Muscle of leg (tissue), 11 donors: ENCODE data around the gene RRP1. TPM values are rescaled to one million over a fixed set of nuclear protein-coding genes. Genes with fewer than 3 reads are reported as not detected.

Experiments
- DNase-seq: peaks from one replicate; pipeline ENCODE4 v3.0.0; 2013
- H3K27ac ChIP-seq: one replicate; pipeline ENCODE4 v1.5.1; 2013; ENCODE audit warnings: mild to moderate bottlenecking, low read length, control low read depth
- H3K27me3 ChIP-seq: one replicate; pipeline ENCODE4 v1.6.1; 2013; ENCODE audit warnings: low read length; ENCODE audit not compliant: control insufficient read depth, insufficient read depth
- H3K36me3 ChIP-seq: one replicate; pipeline ENCODE4 v1.6.1; 2013; ENCODE audit warnings: low read length; ENCODE audit not compliant: control insufficient read depth, insufficient read depth
- H3K4me1 ChIP-seq: one replicate; pipeline ENCODE4 v1.6.1; 2013; ENCODE audit warnings: low read length; ENCODE audit not compliant: control insufficient read depth, insufficient read depth
- H3K4me3 ChIP-seq: one replicate; pipeline ENCODE4 v1.5.1; 2013; ENCODE audit warnings: low read length, control low read depth
- H3K9me3 ChIP-seq: replicated peaks from 2 replicates; pipeline ENCODE4 v1.6.1; 2013; ENCODE audit warnings: low read depth, low read length; ENCODE audit not compliant: control insufficient read depth
- WGBS: methylation state at CpG from one replicate; pipeline ENCODE4 v1.1.5; 2013; ENCODE audit warnings: missing lambda C conversion rate; ENCODE audit not compliant: insufficient coverage; 5-methylcytosine and 5-hydroxymethylcytosine counted together
- polyA plus RNA-seq, 8 donors: library from polyadenylated mRNA; unstranded; fragments of 120-200 nt; gene quantifications; one replicate each; pipeline versions ENCODE4 v1.2.1 to v1.2.3, GENCODE V29; 2013; ENCODE audit warnings: inconsistent platforms in 1 of 8, low replicate concordance in 1 of 8; ENCODE audit not compliant: insufficient read length in 8 of 8, insufficient read depth in 1 of 8
- total RNA-seq: library from RNA; stranded (reverse); fragments of 120-200 nt; gene quantifications from one replicate; pipeline ENCODE4 v1.2.4, GENCODE V29; 2013

Gene RRP1
- total and polyA plus RNA-seq, 9 donors = 12.9 to 22.7 (median 20.8) TPM

DNA sequence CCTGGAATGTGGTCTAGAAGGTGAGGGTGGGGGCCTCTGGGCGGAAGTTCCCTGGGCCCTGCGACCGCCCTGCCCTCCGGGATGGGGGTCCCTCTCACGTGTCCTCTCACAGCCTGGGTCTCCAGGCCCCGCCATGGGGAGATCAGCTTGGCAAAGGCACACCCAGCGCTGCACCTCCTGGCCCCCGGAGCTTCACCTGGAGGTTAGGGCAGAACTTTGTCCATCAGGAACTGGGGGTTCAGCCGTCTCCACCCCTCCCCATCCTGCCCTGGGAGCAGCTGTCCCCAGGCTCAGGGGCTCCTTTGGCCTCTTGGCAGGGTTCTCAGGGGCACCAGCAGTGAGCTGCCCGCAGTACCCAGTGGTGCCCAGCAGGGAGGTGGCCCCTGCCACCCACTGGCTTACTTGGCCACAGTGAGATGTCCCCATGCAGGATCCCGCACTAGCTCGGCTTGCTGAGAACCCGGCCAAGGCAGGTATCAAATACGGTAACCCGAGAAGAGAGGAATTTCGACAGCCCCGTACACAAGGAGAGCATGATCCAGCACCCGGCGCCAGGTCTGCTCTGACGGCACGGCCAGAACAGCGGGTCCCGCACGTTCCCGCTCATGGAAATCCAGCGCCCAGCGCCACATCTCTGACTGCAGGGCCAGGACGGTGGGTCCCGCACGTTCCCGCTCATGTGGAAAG lies 36.7 kb downstream of the RRP1 start:
- no peak overlapping the region for H3K4me3 ChIP-seq
- no peaks in the 10 kb centered on the region for H3K36me3 ChIP-seq
- DNase-seq = peak; percentile 50
- peak overlapping the region; percentile 20 for H3K27ac ChIP-seq
- WGBS = 32% methylated on average over 31 of the region's 31 CpGs
- H3K27me3 ChIP-seq = peaks cover 11% of the 10 kb centered on the region
- H3K4me1 ChIP-seq = peaks cover 19% of the 10 kb centered on the region
- no peaks in the 10 kb centered on the region for H3K9me3 ChIP-seq

DNA sequence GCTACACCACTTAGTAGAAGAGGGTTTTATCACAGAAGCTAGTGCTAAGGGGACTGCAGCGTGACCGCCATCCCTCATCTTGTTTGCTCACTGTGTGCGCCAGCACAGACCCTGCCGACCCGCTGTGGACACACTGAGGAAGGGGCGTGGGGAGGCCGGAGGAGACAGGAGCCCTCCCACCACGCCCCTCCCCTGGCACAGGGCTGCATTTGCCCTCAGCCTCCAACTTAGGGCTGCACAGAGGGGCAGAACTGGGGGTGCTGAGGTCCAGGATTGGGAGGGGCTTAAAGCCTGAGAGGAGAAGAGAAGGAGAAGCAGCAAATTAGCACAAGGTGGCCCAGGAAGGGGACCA lies 37.2 kb downstream of the RRP1 start:
- H3K4me3 ChIP-seq = no peak overlapping the region
- WGBS = no CpG with 5 or more reads among the region's 8 CpGs

DNA sequence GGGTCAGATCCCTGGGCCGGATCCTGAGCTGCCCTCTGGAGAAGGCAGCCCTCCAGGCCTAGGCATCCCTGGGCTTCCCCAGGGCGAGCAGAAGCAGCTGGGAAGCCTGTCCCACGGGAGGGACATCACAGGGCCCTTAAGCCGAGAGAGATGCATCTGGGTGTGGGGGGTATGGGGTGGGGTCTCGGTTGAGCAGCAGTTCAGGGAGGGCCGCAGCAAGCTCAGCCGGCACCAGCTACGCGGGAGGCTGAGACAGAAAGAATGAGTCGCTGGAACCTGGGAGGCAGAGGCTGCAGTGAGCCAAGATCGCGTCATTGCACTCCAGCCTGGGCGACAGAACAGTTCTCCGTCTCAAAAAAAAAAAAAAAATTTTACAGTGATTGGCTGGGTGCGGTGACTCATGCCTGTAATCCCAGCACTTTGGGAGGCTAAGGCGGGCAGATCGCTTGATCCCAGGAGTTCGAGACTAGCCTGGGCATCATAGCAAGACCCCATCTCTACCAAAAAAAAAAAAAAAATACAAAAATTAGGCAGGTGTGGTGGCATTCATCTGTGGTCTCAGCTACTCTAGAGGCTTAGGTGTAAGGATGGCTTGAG lies 37.7 kb downstream of the RRP1 start:
- DNase-seq = peak; percentile 52
- WGBS = 34% methylated on average over 17 of the region's 18 CpGs
- no peak overlapping the region for H3K27ac ChIP-seq
- no peaks in the 10 kb centered on the region for H3K9me3 ChIP-seq
- peaks cover 19% of the 10 kb centered on the region for H3K4me1 ChIP-seq
- peaks cover 11% of the 10 kb centered on the region for H3K27me3 ChIP-seq
- H3K36me3 ChIP-seq = no peaks in the 10 kb centered on the region
- no peak overlapping the region for H3K4me3 ChIP-seq

More for the DNA sequence above, 37.2 kb downstream of the RRP1 start:
- Histone ChIP-seq H3K9me3 (no peaks in the 10 kb centered on the region), H3K36me3 (no peaks in the 10 kb centered on the region), H3K27me3 (peaks cover 11% of the 10 kb centered on the region), H3K4me1 (peaks cover 19% of the 10 kb centered on the region), H3K27ac (peak overlapping the region; percentile 20)
- no peak for DNase-seq

DNA sequence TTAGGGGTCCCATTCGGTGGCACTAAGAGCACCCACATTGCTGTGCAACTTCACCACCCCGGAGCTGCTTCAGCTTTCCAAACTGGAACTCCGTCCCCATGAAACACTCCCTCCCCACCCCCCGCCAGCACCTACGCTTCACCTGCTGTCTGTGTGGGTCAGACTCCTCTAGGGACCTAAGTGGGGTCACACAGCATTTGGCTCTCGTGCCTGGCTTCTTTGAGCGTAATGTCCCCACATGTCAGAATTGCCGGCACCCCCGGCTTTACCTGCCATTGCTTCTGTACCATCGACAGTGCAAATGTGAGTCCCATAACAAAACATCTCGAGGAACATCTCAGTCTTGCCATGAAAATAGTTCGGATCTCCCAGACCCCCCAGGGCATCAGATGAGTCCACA lies 39.8 kb downstream of the RRP1 start:
- Histone ChIP-seq H3K27me3 (peaks cover 11% of the 10 kb centered on the region), H3K36me3 (no peaks in the 10 kb centered on the region), H3K27ac (no peak overlapping the region), H3K9me3 (peaks cover 3% of the 10 kb centered on the region), H3K4me3 (no peak overlapping the region), H3K4me1 (peaks cover 19% of the 10 kb centered on the region)
- WGBS = 88% methylated on average over 12 of the region's 12 CpGs
- DNase-seq = no peak

DNA sequence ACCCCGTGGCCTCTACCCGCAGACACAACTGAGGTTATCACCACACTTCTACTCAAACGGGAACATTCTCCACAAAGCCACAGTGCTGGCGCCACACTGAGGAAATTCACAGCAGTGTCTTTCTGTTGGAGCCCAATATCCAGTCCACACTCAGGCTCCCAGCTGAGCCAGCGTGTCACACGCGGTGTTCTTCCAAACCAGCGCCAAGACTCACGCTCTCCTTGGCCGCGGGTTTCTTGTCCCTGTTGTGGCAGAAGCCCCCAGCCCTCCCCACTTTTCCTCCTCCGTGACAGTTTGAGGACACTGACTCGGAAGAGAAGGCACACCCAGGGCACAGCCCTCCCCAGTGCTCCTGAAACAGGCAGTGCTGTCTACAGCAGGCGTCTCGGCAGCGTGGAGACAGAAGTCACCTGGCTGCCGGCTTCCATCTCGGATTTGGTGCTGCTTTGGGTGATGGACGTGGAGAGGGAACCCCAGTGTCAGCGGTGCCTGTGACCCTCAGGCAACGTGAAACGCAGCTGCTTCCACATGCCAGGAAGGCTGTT lies 40.3 kb downstream of the RRP1 start:
- H3K4me3 ChIP-seq = no peak overlapping the region
- no peak overlapping the region for H3K27ac ChIP-seq
- peaks cover 19% of the 10 kb centered on the region for H3K4me1 ChIP-seq
- peaks cover 11% of the 10 kb centered on the region for H3K27me3 ChIP-seq
- H3K9me3 ChIP-seq = peaks cover 3% of the 10 kb centered on the region
- 68% methylated on average over 18 of the region's 22 CpGs for WGBS
- H3K36me3 ChIP-seq = no peaks in the 10 kb centered on the region
- DNase-seq = no peak

DNA sequence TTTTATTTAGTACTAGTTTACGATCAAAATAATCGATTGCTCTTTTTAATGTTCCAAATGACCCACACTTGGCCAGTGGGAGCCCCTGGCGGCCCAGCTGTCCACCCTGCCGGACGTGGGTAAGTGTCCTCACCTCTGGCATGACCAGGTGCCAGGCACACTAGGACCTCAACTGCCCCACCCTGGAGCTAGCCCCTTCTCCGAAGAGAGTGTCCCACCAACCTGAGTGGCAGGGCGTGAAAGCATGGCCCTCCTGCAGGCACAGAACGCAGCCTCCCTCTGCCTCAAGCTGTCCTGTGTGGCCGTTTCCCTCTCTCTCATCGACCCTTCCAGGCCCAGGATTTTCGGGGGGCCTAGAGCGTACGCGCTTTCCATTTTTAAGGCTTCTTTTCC lies 42.8 kb downstream of the RRP1 start:
- no peak overlapping the region for H3K27ac ChIP-seq
- H3K4me3 ChIP-seq = no peak overlapping the region
- peaks cover 7% of the 10 kb centered on the region for H3K4me1 ChIP-seq
- no peaks in the 10 kb centered on the region for H3K36me3 ChIP-seq
- H3K9me3 ChIP-seq = peaks cover 3% of the 10 kb centered on the region
- DNase-seq = no peak
- no peaks in the 10 kb centered on the region for H3K27me3 ChIP-seq
- 88% methylated on average over 14 of the region's 14 CpGs for WGBS

DNA sequence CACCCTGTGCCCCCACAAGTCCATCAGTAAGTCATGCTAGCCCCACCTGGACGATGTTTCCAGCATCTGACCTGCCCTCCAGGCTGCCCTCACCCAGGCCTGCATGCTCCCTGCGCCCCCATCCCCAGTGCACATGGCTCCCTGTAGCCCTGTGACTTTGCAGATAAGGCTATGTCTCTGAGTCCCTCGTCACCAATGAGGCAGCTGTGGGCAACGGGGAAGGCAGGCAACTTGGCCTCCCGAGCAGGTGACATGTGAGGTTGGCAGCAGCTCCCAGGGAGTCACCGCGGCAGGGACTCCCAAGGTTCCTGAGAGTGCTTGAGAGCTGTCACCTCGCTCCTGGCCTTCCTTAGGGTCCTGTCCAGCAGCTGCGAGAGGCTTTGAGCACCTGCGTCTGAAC lies 43.3 kb downstream of the RRP1 start:
- Histone ChIP-seq H3K27me3 (no peaks in the 10 kb centered on the region), H3K27ac (no peak overlapping the region), H3K9me3 (peaks cover 3% of the 10 kb centered on the region), H3K4me1 (peaks cover 5% of the 10 kb centered on the region), H3K4me3 (no peak overlapping the region), H3K36me3 (no peaks in the 10 kb centered on the region)
- DNase-seq = no peak
- WGBS = 82% methylated on average over 8 of the region's 10 CpGs

DNA sequence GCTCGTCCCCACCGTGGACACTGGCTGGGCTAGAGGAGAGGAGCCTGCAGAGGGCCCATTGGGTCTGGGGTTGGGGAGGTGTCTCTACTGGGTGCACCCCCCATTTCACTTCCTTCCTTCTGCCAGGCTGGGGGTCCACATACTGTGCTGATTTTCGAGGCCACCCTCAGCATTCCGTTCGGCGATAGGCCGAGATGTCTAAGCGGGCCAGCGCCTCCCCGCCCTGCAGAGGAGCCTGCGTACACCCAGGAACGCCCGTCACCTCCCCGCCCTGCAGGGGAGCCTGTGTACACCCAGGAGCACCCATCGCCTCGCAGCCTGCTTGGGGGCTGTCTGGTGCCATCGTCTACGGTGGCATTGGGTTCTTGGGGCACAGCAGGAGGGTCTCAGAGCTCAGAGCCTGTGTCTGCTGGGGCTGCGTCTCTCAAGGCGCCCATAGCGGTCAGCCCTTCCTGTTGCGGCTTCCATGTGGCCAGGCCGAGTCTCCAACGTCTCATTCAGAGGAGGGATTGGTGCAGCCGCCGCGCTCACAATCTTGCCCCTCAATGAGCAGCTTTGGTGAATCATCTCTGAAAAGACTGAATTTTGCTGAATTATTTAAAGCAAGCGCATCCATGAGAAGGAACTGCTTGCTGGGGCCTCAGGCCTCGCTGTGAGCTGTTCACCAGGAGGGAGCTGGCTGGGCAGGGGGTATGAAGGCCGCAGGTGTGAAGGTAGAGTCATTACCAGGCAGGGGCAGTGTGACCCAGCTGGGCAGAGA lies 44.9 kb downstream of the RRP1 start:
- WGBS = 86% methylated on average over 27 of the region's 30 CpGs
- Histone ChIP-seq H3K4me1 (peaks cover 5% of the 10 kb centered on the region), H3K4me3 (no peak overlapping the region), H3K27me3 (no peaks in the 10 kb centered on the region), H3K9me3 (peaks cover 3% of the 10 kb centered on the region), H3K27ac (no peak overlapping the region), H3K36me3 (no peaks in the 10 kb centered on the region)
- no peak for DNase-seq

DNA sequence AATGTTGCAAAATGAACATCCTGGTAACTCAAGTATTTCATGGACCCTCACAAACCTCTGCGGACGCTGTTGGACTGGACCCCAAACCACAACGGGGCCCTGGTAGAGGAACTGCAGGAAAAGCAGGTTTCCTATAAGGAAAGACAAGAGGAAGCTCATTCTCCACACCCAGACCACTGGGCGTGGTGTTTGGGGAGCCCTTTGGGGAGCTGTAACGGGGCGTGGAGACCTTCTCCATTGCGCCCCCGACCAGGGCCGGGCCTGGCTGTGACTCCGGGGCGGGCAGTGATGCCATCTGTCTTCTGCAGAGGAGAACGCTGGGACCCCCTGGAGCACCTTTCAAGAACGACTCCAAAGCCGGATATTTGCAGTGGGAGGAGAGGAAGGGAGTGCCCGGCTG lies 45.7 kb downstream of the RRP1 start:
- Histone ChIP-seq H3K36me3 (no peaks in the 10 kb centered on the region), H3K4me3 (no peak overlapping the region), H3K27me3 (no peaks in the 10 kb centered on the region), H3K4me1 (peaks cover 5% of the 10 kb centered on the region), H3K9me3 (peaks cover 3% of the 10 kb centered on the region), H3K27ac (no peak overlapping the region)
- WGBS = 61% methylated on average over 10 of the region's 15 CpGs
- no peak for DNase-seq

DNA sequence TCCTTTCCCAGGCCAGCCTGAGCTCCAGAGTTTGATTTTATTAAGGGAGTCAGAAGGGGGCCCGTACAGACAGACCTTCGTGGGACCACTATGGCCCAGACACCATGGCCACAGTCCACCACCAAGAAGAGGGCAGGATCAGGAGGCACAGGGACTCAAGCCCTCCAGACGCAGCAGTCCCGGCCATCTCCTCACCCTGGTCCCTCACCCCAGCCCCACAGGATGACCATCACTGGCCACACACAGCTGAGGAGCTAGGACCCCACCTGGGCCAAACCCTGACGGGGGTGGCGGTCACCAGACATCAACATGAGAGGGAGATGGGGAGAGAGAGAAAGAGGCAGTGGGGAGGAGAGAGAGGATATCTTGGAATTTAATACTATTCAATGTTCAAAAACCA lies 46.5 kb downstream of the RRP1 start:
- H3K27me3 ChIP-seq = no peaks in the 10 kb centered on the region
- no peak overlapping the region for H3K27ac ChIP-seq
- peaks cover 3% of the 10 kb centered on the region for H3K9me3 ChIP-seq
- 80% methylated on average over 1 of the region's 6 CpGs for WGBS
- H3K4me3 ChIP-seq = no peak overlapping the region
- peaks cover 5% of the 10 kb centered on the region for H3K4me1 ChIP-seq
- DNase-seq = no peak
- no peaks in the 10 kb centered on the region for H3K36me3 ChIP-seq
